Measurements from ENCODE around the gene UBE3A. TPM values are rescaled to one million over a fixed set of nuclear protein-coding genes. Genes with fewer than 3 reads are reported as not detected.

UBE3A gene
- total and polyA plus RNA-seq, 3 donors from 2014 or later = 77.3 to 103 (median 86.5) TPM

GRCh38 chr15:25468611-25469010, 29.8 kb upstream of the UBE3A start:
- no peaks in the 10 kb centered on the region for H3K4me1 ChIP-seq
- DNase-seq = no peak
- TF ChIP-seq CTCF (IDR thresholded peaks at IDR 0.05) (no peak), POLR2A (IDR thresholded peaks at IDR 0.05) (no peak)
- H3K27ac ChIP-seq = no peak overlapping the region
- no peaks in the 10 kb centered on the region for H3K9me3 ChIP-seq
- H3K36me3 ChIP-seq (ENCODE audit: low read depth, missing control alignments) = no peaks in the 10 kb centered on the region
- H3K4me3 ChIP-seq = peak overlapping the region in 1 of 2 donors; percentile 11
- intact Hi-C loops (cut with DNase I; ENCODE audit: low total_unique reads) = no loop called here
- WGBS, 2 donors = 74 to 83% methylated on average over 10 of the region's 10 CpGs
- H3K27me3 ChIP-seq = no peaks in the 10 kb centered on the region

- Histone ChIP-seq H3K4me3 (no peak overlapping the region), H3K9me3 (no peaks in the 10 kb centered on the region), H3K27ac (no peak overlapping the region), H3K27me3 (no peaks in the 10 kb centered on the region), H3K4me1 (no peaks in the 10 kb centered on the region), H3K36me3 (ENCODE audit: low read depth, missing control alignments) (no peaks in the 10 kb centered on the region)
- TF ChIP-seq CTCF (IDR thresholded peaks at IDR 0.05) (no peak), POLR2A (IDR thresholded peaks at IDR 0.05) (no peak)
- intact Hi-C loops (cut with DNase I; ENCODE audit: low total_unique reads) = no loop called here
- WGBS, 2 donors = 60 to 64% methylated on average over 1 of the region's 1 CpG
- peak; percentile 37 for DNase-seq
These were observed 27.0 kb upstream of the UBE3A start for GRCh38 chr15:25465835-25466234.

- 57 to 67% methylated on average over 2 of the region's 2 CpGs for whole genome bisulfite sequencing, 2 donors
- intact Hi-C loops (cut with DNase I; ENCODE audit: low total_unique reads) = no loop called here
These were observed 26.0 kb upstream of the UBE3A start for GRCh38 chr15:25464784-25465183.

GRCh38 chr15:25464383-25464782, 25.6 kb upstream of the UBE3A start:
- DNase-seq = no peak
- H3K27me3 ChIP-seq = no peaks in the 10 kb centered on the region
- no peaks in the 10 kb centered on the region for H3K4me1 ChIP-seq
- no peaks in the 10 kb centered on the region for H3K9me3 ChIP-seq
- WGBS, 2 donors = 0 to 15% methylated on average over 1 of the region's 1 CpG
- no peaks in the 10 kb centered on the region for H3K36me3 ChIP-seq (ENCODE audit: low read depth, missing control alignments)
- H3K4me3 ChIP-seq = no peak overlapping the region
- intact Hi-C loops (cut with DNase I; ENCODE audit: low total_unique reads) = no loop called here
- TF ChIP-seq POLR2A (IDR thresholded peaks at IDR 0.05) (no peak), CTCF (IDR thresholded peaks at IDR 0.05) (no peak)
- H3K27ac ChIP-seq = no peak overlapping the region

More at GRCh38 chr15:25464784-25465183, 26.0 kb upstream of the UBE3A start:
- no peak overlapping the region for H3K27ac ChIP-seq
- no peaks in the 10 kb centered on the region for H3K9me3 ChIP-seq
- H3K36me3 ChIP-seq (ENCODE audit: low read depth, missing control alignments) = no peaks in the 10 kb centered on the region
- TF ChIP-seq POLR2A (IDR thresholded peaks at IDR 0.05) = no peak
- no peak for TF ChIP-seq CTCF (IDR thresholded peaks at IDR 0.05)
- no peaks in the 10 kb centered on the region for H3K4me1 ChIP-seq
- no peak overlapping the region for H3K4me3 ChIP-seq
- no peaks in the 10 kb centered on the region for H3K27me3 ChIP-seq
- DNase-seq = no peak

GRCh38 chr15:25456196-25456595, 17.4 kb upstream of the UBE3A start:
- H3K9me3 ChIP-seq = no peaks in the 10 kb centered on the region
- H3K27me3 ChIP-seq = no peaks in the 10 kb centered on the region
- 79 to 86% methylated on average over 3 of the region's 3 CpGs for WGBS, 2 donors
- intact Hi-C loops (cut with DNase I; ENCODE audit: low total_unique reads) = no loop called here
- no peak for DNase-seq
- TF ChIP-seq CTCF (IDR thresholded peaks at IDR 0.05) = no peak
- no peak overlapping the region for H3K4me3 ChIP-seq
- H3K4me1 ChIP-seq = no peaks in the 10 kb centered on the region
- no peaks in the 10 kb centered on the region for H3K36me3 ChIP-seq (ENCODE audit: low read depth, missing control alignments)
- H3K27ac ChIP-seq = no peak overlapping the region
